OCI-LY7 (cell line): ENCODE measurements around the gene SAMD13.

ENCODE experiments used
- EZH2phosphoT487 ChIP-seq: fragments of 200-600 bp; sonication (generic); IDR thresholded peaks from 2 replicates; pipeline ENCODE4 v1.6.1; 2018; ENCODE audit warnings: low read depth, borderline replicate concordance, mild to moderate bottlenecking, mixed run types, antibody characterized with exemption, low read length, moderate library complexity, mixed read lengths
- TF ChIP-seq, protein P1 (sequence below): fragments of 200-600 bp; sonication (generic); conservative IDR thresholded peaks from 2 replicates; pipeline ENCODE4 v1.5.1; 2014; ENCODE audit warnings: mild to moderate bottlenecking, antibody characterized with exemption, low read length, moderate library complexity, mixed read lengths

- TF ChIP-seq, protein P1, sequence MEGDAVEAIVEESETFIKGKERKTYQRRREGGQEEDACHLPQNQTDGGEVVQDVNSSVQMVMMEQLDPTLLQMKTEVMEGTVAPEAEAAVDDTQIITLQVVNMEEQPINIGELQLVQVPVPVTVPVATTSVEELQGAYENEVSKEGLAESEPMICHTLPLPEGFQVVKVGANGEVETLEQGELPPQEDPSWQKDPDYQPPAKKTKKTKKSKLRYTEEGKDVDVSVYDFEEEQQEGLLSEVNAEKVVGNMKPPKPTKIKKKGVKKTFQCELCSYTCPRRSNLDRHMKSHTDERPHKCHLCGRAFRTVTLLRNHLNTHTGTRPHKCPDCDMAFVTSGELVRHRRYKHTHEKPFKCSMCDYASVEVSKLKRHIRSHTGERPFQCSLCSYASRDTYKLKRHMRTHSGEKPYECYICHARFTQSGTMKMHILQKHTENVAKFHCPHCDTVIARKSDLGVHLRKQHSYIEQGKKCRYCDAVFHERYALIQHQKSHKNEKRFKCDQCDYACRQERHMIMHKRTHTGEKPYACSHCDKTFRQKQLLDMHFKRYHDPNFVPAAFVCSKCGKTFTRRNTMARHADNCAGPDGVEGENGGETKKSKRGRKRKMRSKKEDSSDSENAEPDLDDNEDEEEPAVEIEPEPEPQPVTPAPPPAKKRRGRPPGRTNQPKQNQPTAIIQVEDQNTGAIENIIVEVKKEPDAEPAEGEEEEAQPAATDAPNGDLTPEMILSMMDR: no peak
- TF ChIP-seq EZH2phosphoT487: no peak
These were observed 58.8 kb downstream of the SAMD13 start for GRCh38 chr1:84360316-84360715.
